HepG2 (cell line): ENCODE results near the gene SMIM20. TPM values are rescaled to one million over a fixed set of nuclear protein-coding genes. Genes with fewer than 3 reads are reported as not detected.

Source experiments
- ARID5B ChIP-seq: IDR thresholded peaks from 2 replicates; pipeline ENCODE4 v1.4.0; 2020; ENCODE audit warnings: mild to moderate bottlenecking, missing genetic modification reagents
- HOXA5 ChIP-seq: sonication (generic); formaldehyde crosslinking; IDR thresholded peaks from 2 replicates; pipeline ENCODE4 v1.4.0; 2020; ENCODE audit warnings: missing genetic modification reagents
- KDM3A ChIP-seq: IDR thresholded peaks from 2 replicates; pipeline ENCODE4 v1.6.1; 2018; ENCODE audit warnings: low read depth, missing compliant biosample characterization
- MBD4 ChIP-seq: IDR thresholded peaks from 2 replicates; pipeline ENCODE4 v1.6.1; 2012; ENCODE audit warnings: low read length, inconsistent platforms, borderline replicate concordance
- MXI1 ChIP-seq: IDR thresholded peaks from 3 replicates; pipeline ENCODE4 v1.6.1; 2012; ENCODE audit warnings: low read depth, low read length, inconsistent platforms, borderline replicate concordance
- NONO ChIP-seq, 2 experiments: fragments of 450-650 bp in 1 of 2; sonication (generic) in 1 of 2; formaldehyde crosslinking in 1 of 2; IDR thresholded peaks in 1 of 2; conservative IDR thresholded peaks in 1 of 2; 2 replicates each; pipeline versions ENCODE4 v1.6.1 to v1.8.0; 2017 to 2022; ENCODE audit warnings: mild to moderate bottlenecking in 1 of 2, missing genetic modification reagents in 1 of 2, moderate library complexity in 1 of 2
- RBM22 ChIP-seq: fragments of 200-400 bp; formaldehyde crosslinking; optimal IDR thresholded peaks from 2 replicates; pipeline ENCODE3; 2017; ENCODE audit warnings: mild to moderate bottlenecking, low read length, moderate library complexity
- REST ChIP-seq, 2 experiments: IDR thresholded peaks; 2 replicates each; pipeline ENCODE4 v1.6.1; 2011 to 2012; ENCODE audit warnings: low read length in 2 of 2, borderline replicate concordance in 1 of 2, low read depth in 1 of 2, mild to moderate bottlenecking in 1 of 2, moderate library complexity in 1 of 2
- TBP ChIP-seq: sonication (generic); formaldehyde crosslinking; IDR thresholded peaks from 2 replicates; pipeline ENCODE4 v1.5.0; 2020; ENCODE audit warnings: missing genetic modification reagents
- ZNF282 ChIP-seq: fragments of 450-650 bp; IDR thresholded peaks from 2 replicates; pipeline ENCODE4 v1.6.1; 2018; ENCODE audit not compliant: partially characterized antibody
- polyA plus RNA-seq, 8 experiments: library from polyadenylated mRNA; depleted of rRNA in 3 of 8; stranded (reverse) in 7 of 8; unstranded in 1 of 8; fragments of >200 nt; fragmentation: Illumina TruSeq in 4 of 8; extraction: Trizol in 4 of 8; gene quantifications; 2 replicates each; pipeline versions ENCODE4 v1.2.1 to v1.2.3, GENCODE V29; 2011 to 2016; ENCODE audit warnings: low read depth in 4 of 8, missing spikeins in 1 of 8, mixed read lengths in 1 of 8; ENCODE audit not compliant: insufficient read depth in 1 of 8
- total RNA-seq, 5 experiments: library from RNA; depleted of rRNA; stranded (reverse); fragments of >200 nt; fragmentation: Illumina TruSeq; extraction: Trizol; gene quantifications; 2 replicates each; pipeline ENCODE4 v1.2.3, GENCODE V29; 2016; ENCODE audit warnings: low read depth in 1 of 5
- TF ChIP-seq, protein P1 (sequence below): fragments of 450-650 bp; IDR thresholded peaks from 2 replicates; pipeline ENCODE4 v1.6.1; 2016
- TF ChIP-seq, protein P2 (sequence below): sonication (generic); formaldehyde crosslinking; IDR thresholded peaks from 2 replicates; pipeline ENCODE4 v1.5.1; 2020; ENCODE audit warnings: mild to moderate bottlenecking, moderate library complexity, missing genetic modification reagents
- TF ChIP-seq, protein P3 (sequence below): sonication (generic); formaldehyde crosslinking; IDR thresholded peaks from 2 replicates; pipeline ENCODE4; 2020; ENCODE audit warnings: missing genetic modification reagents, mild to moderate bottlenecking, borderline replicate concordance

SMIM20 gene
- total and polyA plus RNA-seq, 2 of the 13 experiments (the other 11 are each of a cell fraction or from before 2014, with no cell fraction given) = 26.3 to 30.2 TPM

GRCh38 chr4:25913851-25914669 lies at the start of gene SMIM20 (continued):
- TF ChIP-seq, protein P1, sequence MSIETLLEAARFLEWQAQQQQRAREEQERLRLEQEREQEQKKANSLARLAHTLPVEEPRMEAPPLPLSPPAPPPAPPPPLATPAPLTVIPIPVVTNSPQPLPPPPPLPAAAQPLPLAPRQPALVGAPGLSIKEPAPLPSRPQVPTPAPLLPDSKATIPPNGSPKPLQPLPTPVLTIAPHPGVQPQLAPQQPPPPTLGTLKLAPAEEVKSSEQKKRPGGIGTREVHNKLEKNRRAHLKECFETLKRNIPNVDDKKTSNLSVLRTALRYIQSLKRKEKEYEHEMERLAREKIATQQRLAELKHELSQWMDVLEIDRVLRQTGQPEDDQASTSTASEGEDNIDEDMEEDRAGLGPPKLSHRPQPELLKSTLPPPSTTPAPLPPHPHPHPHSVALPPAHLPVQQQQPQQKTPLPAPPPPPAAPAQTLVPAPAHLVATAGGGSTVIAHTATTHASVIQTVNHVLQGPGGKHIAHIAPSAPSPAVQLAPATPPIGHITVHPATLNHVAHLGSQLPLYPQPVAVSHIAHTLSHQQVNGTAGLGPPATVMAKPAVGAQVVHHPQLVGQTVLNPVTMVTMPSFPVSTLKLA = peak; percentile 72
- 0 out of 2 replicates have a peak, but pooled peaks have one; percentile 20 for TF ChIP-seq HOXA5 (CRISPR knock-in tag)
- no peak for TF ChIP-seq ZNF282
- TF ChIP-seq ARID5B = peak; percentile 32
- peak; percentile 41; the same call in 1 of the 3 replicates for TF ChIP-seq MXI1
- TF ChIP-seq NONO (IDR thresholded peaks at IDR 0.05) = no peak
- TF ChIP-seq NONO (CRISPR knock-in tag; conservative IDR thresholded peaks at IDR 0.05) = peak; percentile 72
- TF ChIP-seq REST (IDR thresholded peaks at IDR 0.05; ENCODE audit: borderline replicate concordance in 1 of 2, low read depth in 1 of 2, low read length in 2 of 2) = 0 out of 4 replicates have a peak, but pooled peaks of 1 of the 2 experiments have one; percentile 20
- TF ChIP-seq KDM3A = 0 out of 2 replicates have a peak, but pooled peaks have one; percentile 30
- TF ChIP-seq TBP = no peak
- no peak for TF ChIP-seq MBD4
- TF ChIP-seq, protein P2, sequence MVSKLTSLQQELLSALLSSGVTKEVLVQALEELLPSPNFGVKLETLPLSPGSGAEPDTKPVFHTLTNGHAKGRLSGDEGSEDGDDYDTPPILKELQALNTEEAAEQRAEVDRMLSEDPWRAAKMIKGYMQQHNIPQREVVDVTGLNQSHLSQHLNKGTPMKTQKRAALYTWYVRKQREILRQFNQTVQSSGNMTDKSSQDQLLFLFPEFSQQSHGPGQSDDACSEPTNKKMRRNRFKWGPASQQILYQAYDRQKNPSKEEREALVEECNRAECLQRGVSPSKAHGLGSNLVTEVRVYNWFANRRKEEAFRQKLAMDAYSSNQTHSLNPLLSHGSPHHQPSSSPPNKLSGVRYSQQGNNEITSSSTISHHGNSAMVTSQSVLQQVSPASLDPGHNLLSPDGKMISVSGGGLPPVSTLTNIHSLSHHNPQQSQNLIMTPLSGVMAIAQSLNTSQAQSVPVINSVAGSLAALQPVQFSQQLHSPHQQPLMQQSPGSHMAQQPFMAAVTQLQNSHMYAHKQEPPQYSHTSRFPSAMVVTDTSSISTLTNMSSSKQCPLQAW (CRISPR knock-in tag) = peak; percentile 73
- TF ChIP-seq RBM22 = peak; percentile 20
- TF ChIP-seq, protein P3, sequence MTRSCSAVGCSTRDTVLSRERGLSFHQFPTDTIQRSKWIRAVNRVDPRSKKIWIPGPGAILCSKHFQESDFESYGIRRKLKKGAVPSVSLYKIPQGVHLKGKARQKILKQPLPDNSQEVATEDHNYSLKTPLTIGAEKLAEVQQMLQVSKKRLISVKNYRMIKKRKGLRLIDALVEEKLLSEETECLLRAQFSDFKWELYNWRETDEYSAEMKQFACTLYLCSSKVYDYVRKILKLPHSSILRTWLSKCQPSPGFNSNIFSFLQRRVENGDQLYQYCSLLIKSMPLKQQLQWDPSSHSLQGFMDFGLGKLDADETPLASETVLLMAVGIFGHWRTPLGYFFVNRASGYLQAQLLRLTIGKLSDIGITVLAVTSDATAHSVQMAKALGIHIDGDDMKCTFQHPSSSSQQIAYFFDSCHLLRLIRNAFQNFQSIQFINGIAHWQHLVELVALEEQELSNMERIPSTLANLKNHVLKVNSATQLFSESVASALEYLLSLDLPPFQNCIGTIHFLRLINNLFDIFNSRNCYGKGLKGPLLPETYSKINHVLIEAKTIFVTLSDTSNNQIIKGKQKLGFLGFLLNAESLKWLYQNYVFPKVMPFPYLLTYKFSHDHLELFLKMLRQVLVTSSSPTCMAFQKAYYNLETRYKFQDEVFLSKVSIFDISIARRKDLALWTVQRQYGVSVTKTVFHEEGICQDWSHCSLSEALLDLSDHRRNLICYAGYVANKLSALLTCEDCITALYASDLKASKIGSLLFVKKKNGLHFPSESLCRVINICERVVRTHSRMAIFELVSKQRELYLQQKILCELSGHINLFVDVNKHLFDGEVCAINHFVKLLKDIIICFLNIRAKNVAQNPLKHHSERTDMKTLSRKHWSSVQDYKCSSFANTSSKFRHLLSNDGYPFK (CRISPR knock-in tag) = peak; percentile 71; the same call in 1 of the 2 replicates
